Measurements from ENCODE around the gene TRIML1. TPM values are rescaled to one million over a fixed set of nuclear protein-coding genes. Genes with fewer than 3 reads are reported as not detected.

TRIML1 gene
- not detected for total RNA-seq
- not detected for total RNA-seq (2013)

- Histone ChIP-seq H3K9me3 (ENCODE audit: control insufficient read depth, insufficient read depth, low read length) (peaks cover 10% of the 10 kb centered on the region), H3K27me3 (ENCODE audit: control insufficient read depth, insufficient read depth, low read length) (no peaks in the 10 kb centered on the region), H3K36me3 (ENCODE audit: control insufficient read depth, insufficient read depth, low read length) (no peaks in the 10 kb centered on the region), H3K4me3 (ENCODE audit: low read length) (no peak within 1 kb of the TSS), H3K4me1 (ENCODE audit: control insufficient read depth, insufficient read depth, low read length) (no peaks in the 10 kb centered on the region), H3K27ac (ENCODE audit: low read length) (no peak within 1 kb of the TSS)
- 95% methylated on average over 3 of the region's 3 CpGs for WGBS (ENCODE audit: insufficient coverage)
- H3K27ac Mint-ChIP-seq, result no peak within 1 kb of the TSS
- no peak within 1 kb of the TSS for H3K4me3 Mint-ChIP-seq
- no peak for DNase-seq
- intact Hi-C loops (cut with micrococcal nuclease), result no loop called here
- peaks cover 10 to 15% of the 10 kb centered on the region in 2 donors for H3K9me3 Mint-ChIP-seq
- no peaks in the 10 kb centered on the region for H3K4me1 Mint-ChIP-seq
- no peaks in the 10 kb centered on the region for H3K27me3 Mint-ChIP-seq (ENCODE audit: low read depth in 2 of 2)
- peaks cover 6% of the 10 kb centered on the region for H3K36me3 Mint-ChIP-seq
- ATAC-seq, result no peak
- no peak for TF ChIP-seq CTCF (IDR thresholded peaks at IDR 0.05)
Measured at GRCh38 chr4:188139141-188139540, at the start of gene TRIML1. TRIML1 (plus strand) TSS chr4:188139441; CDS start chr4:188139559, 118 bp downstream.

GRCh38 chr4:188092824-188093223 is 46.4 kb upstream of the TRIML1 start:
- Mint-ChIP-seq H3K4me3 (no peak overlapping the region), H3K4me1 (no peaks in the 10 kb centered on the region), H3K27ac (no peak overlapping the region), H3K27me3 (ENCODE audit: low read depth in 2 of 2) (no peaks in the 10 kb centered on the region), H3K36me3 (peaks cover 14% of the 10 kb centered on the region), H3K9me3 (peaks cover 15 to 22% of the 10 kb centered on the region in 2 donors)
- no peak for DNase-seq
- H3K27me3 ChIP-seq (ENCODE audit: control insufficient read depth, insufficient read depth, low read length), result no peaks in the 10 kb centered on the region
- 84% methylated on average over 3 of the region's 3 CpGs for WGBS (ENCODE audit: insufficient coverage)
- no peaks in the 10 kb centered on the region for H3K36me3 ChIP-seq (ENCODE audit: control insufficient read depth, insufficient read depth, low read length)
- intact Hi-C loops (cut with micrococcal nuclease), result no loop called here
- peaks cover 15% of the 10 kb centered on the region for H3K9me3 ChIP-seq (ENCODE audit: control insufficient read depth, insufficient read depth, low read length)
- no peak for ATAC-seq
- H3K4me3 ChIP-seq (ENCODE audit: low read length), result no peak overlapping the region
- no peak for TF ChIP-seq CTCF (IDR thresholded peaks at IDR 0.05)
- no peak overlapping the region for H3K27ac ChIP-seq (ENCODE audit: low read length)
- H3K4me1 ChIP-seq (ENCODE audit: control insufficient read depth, insufficient read depth, low read length), result no peaks in the 10 kb centered on the region

GRCh38 chr4:188106454-188106853 is 32.8 kb upstream of the TRIML1 start:
- no peak for TF ChIP-seq CTCF (IDR thresholded peaks at IDR 0.05)
- H3K4me1 Mint-ChIP-seq, result no peaks in the 10 kb centered on the region
- WGBS (ENCODE audit: insufficient coverage), result 96% methylated on average over 40 of the region's 40 CpGs
- Histone ChIP-seq H3K4me3 (ENCODE audit: low read length) (no peak overlapping the region), H3K4me1 (ENCODE audit: control insufficient read depth, insufficient read depth, low read length) (no peaks in the 10 kb centered on the region), H3K9me3 (ENCODE audit: control insufficient read depth, insufficient read depth, low read length) (peaks cover 7% of the 10 kb centered on the region), H3K27me3 (ENCODE audit: control insufficient read depth, insufficient read depth, low read length) (no peaks in the 10 kb centered on the region), H3K36me3 (ENCODE audit: control insufficient read depth, insufficient read depth, low read length) (no peaks in the 10 kb centered on the region), H3K27ac (ENCODE audit: low read length) (no peak overlapping the region)
- no peaks in the 10 kb centered on the region for H3K27me3 Mint-ChIP-seq (ENCODE audit: low read depth in 2 of 2)
- H3K4me3 Mint-ChIP-seq, result no peak overlapping the region
- ATAC-seq, result no peak
- intact Hi-C loops (cut with micrococcal nuclease), result no loop called here
- no peaks in the 10 kb centered on the region for H3K36me3 Mint-ChIP-seq
- no peak for DNase-seq
- peaks cover 11 to 29% of the 10 kb centered on the region in 2 donors for H3K9me3 Mint-ChIP-seq
- H3K27ac Mint-ChIP-seq, result no peak overlapping the region

All from natural killer cell (primary cell).